WTC11 (cell line): ENCODE data around the gene ST3GAL5. TPM values are rescaled to one million over a fixed set of nuclear protein-coding genes. Genes with fewer than 3 reads are reported as not detected.

Experiments
- ATAC-seq: fragments of 200-7000 bp; cut with Tn5 transposase; 2 replicates; pipeline ENCODE4 v1.10.0; 2021; ENCODE audit warnings: mild to moderate bottlenecking, moderate library complexity
- CTCF ChIA-PET: fragments of 300-600 bp; sonication (Branson Sonifier 250); formaldehyde crosslinking; loops from one replicate; lab custom pipeline; 2021; ENCODE audit warnings: antibody characterized with exemption; lab: Charles Lee
- POLR2A ChIA-PET: fragments of 350-600 bp; sonication (Branson Sonifier 250); formaldehyde crosslinking; loops from one replicate; lab custom pipeline; 2021; ENCODE audit warnings: antibody characterized with exemption; lab: Charles Lee
- DNase-seq: peaks from one replicate; pipeline ENCODE4 v3.0.0; 2021; ENCODE audit warnings: low spot score
- H3K27ac Mint-ChIP-seq: 2 replicates; pipeline ENCODE4 v1.8.0; 2021; ENCODE audit warnings: mixed read lengths
- H3K27me3 Mint-ChIP-seq: 2 replicates; pipeline ENCODE4 v1.8.0; 2021; ENCODE audit warnings: low read depth, mild to moderate bottlenecking, moderate library complexity, mixed read lengths
- H3K36me3 Mint-ChIP-seq: 2 replicates; pipeline ENCODE4 v1.8.0; 2021; ENCODE audit warnings: mixed read lengths
- H3K4me1 Mint-ChIP-seq: 2 replicates; pipeline ENCODE4 v1.8.0; 2022; ENCODE audit warnings: mixed read lengths
- H3K4me3 Mint-ChIP-seq: 2 replicates; pipeline ENCODE4 v1.8.0; 2021; ENCODE audit warnings: mild to moderate bottlenecking, moderate library complexity, mixed read lengths
- H3K9me3 Mint-ChIP-seq: 2 replicates; pipeline ENCODE4 v1.8.0; 2021; ENCODE audit warnings: mixed read lengths
- ATF2 ChIP-seq: sonication (generic); formaldehyde crosslinking; IDR thresholded peaks from 2 replicates; pipeline ENCODE4 v1.8.1; 2022; ENCODE audit warnings: low read depth, missing genetic modification reagents, borderline replicate concordance
- CTCF ChIP-seq: fragments of 200-600 bp; IDR thresholded peaks from 2 replicates; pipeline ENCODE4 v1.8.0; 2022; ENCODE audit warnings: antibody characterized with exemption
- E2F5 ChIP-seq: sonication (generic); formaldehyde crosslinking; IDR thresholded peaks from 2 replicates; pipeline ENCODE4 v1.8.1; 2022; ENCODE audit warnings: mild to moderate bottlenecking, moderate library complexity, missing genetic modification reagents
- ELF4 ChIP-seq: sonication (generic); formaldehyde crosslinking; IDR thresholded peaks from 2 replicates; pipeline ENCODE4 v1.8.1; 2022; ENCODE audit warnings: low read depth, mild to moderate bottlenecking, moderate library complexity, missing genetic modification reagents
- ETV6 ChIP-seq: sonication (generic); formaldehyde crosslinking; IDR thresholded peaks from 2 replicates; pipeline ENCODE4 v1.8.1; 2022; ENCODE audit warnings: mild to moderate bottlenecking, missing genetic modification reagents
- IRF1 ChIP-seq: sonication (generic); formaldehyde crosslinking; IDR thresholded peaks from 2 replicates; pipeline ENCODE4 v1.8.0; 2023; ENCODE audit warnings: missing genetic modification reagents
- IRF2 ChIP-seq: sonication (generic); formaldehyde crosslinking; IDR thresholded peaks from 2 replicates; pipeline ENCODE4 v1.8.0; 2022; ENCODE audit warnings: low read depth, missing genetic modification reagents, borderline replicate concordance
- KAT7 ChIP-seq: sonication (generic); formaldehyde crosslinking; IDR thresholded peaks from 2 replicates; pipeline ENCODE4 v1.8.1; 2023; ENCODE audit warnings: missing genetic modification reagents, mild to moderate bottlenecking, borderline replicate concordance
- MAX ChIP-seq: sonication (generic); formaldehyde crosslinking; IDR thresholded peaks from 2 replicates; pipeline ENCODE4 v1.8.0; 2022; ENCODE audit warnings: mild to moderate bottlenecking, missing genetic modification reagents
- NR1H2 ChIP-seq: sonication (generic); formaldehyde crosslinking; IDR thresholded peaks from 2 replicates; pipeline ENCODE4 v1.9.0; 2021; ENCODE audit warnings: mild to moderate bottlenecking, moderate library complexity, missing genetic modification reagents
- NR2C2 ChIP-seq: sonication (generic); formaldehyde crosslinking; IDR thresholded peaks from 2 replicates; pipeline ENCODE4 v1.8.0; 2022; ENCODE audit warnings: mild to moderate bottlenecking, missing genetic modification reagents
- PRDM15 ChIP-seq: sonication (generic); formaldehyde crosslinking; IDR thresholded peaks from 2 replicates; pipeline ENCODE4 v1.8.0; 2022; ENCODE audit warnings: missing genetic modification reagents
- PREB ChIP-seq: sonication (generic); formaldehyde crosslinking; IDR thresholded peaks from 2 replicates; pipeline ENCODE4 v1.8.1; 2022; ENCODE audit warnings: mild to moderate bottlenecking, missing genetic modification reagents, moderate library complexity, borderline replicate concordance
- RELA ChIP-seq: sonication (generic); formaldehyde crosslinking; IDR thresholded peaks from 2 replicates; pipeline ENCODE4 v1.8.1; 2022; ENCODE audit warnings: missing genetic modification reagents, mild to moderate bottlenecking, borderline replicate concordance
- SOX15 ChIP-seq: fragments of 250-450 bp; sonication (Bioruptor Pico); IDR thresholded peaks from 2 replicates; pipeline ENCODE4 v1.9.0; 2021; ENCODE audit warnings: mild to moderate bottlenecking
- SP1 ChIP-seq: sonication (generic); formaldehyde crosslinking; conservative IDR thresholded peaks from 2 replicates; pipeline ENCODE4 v1.8.1; 2022; ENCODE audit warnings: missing genetic modification reagents
- ZNF138 ChIP-seq: sonication (generic); formaldehyde crosslinking; conservative IDR thresholded peaks from 2 replicates; pipeline ENCODE4 v1.8.1; 2022; ENCODE audit warnings: mild to moderate bottlenecking, moderate library complexity, missing genetic modification reagents
- ZNF219 ChIP-seq: sonication (generic); formaldehyde crosslinking; IDR thresholded peaks from 2 replicates; pipeline ENCODE4 v1.8.0; 2023; ENCODE audit warnings: missing genetic modification reagents, mild to moderate bottlenecking, borderline replicate concordance
- ZNF232 ChIP-seq: sonication (generic); formaldehyde crosslinking; IDR thresholded peaks from 2 replicates; pipeline ENCODE4 v1.8.0; 2022; ENCODE audit warnings: mild to moderate bottlenecking, missing genetic modification reagents
- ZNF317 ChIP-seq: sonication (generic); formaldehyde crosslinking; IDR thresholded peaks from 2 replicates; pipeline ENCODE4 v1.8.1; 2023; ENCODE audit warnings: low read depth, mild to moderate bottlenecking, moderate library complexity, missing genetic modification reagents, borderline replicate concordance
- total RNA-seq: library from RNA; stranded (reverse); gene quantifications from 3 replicates; pipeline ENCODE4 v1.2.3, GENCODE V29; 2021

Gene ST3GAL5
- total RNA-seq, 1 experiment from 2014 or later: 5.9 TPM

- TF ChIP-seq RELA (CRISPR knock-in tag): no peak
- TF ChIP-seq NR2C2: no peak
- no peak for TF ChIP-seq ZNF219 (CRISPR knock-in tag)
- TF ChIP-seq SOX15 (CRISPR knock-in tag): no peak
- TF ChIP-seq MAX (CRISPR knock-in tag): no peak
- no peak for TF ChIP-seq ETV6 (CRISPR knock-in tag)
- no peak for TF ChIP-seq SP1 (CRISPR knock-in tag)
- TF ChIP-seq ATF2 (CRISPR knock-in tag): no peak
- no peak for TF ChIP-seq PREB (CRISPR knock-in tag)
Observed at GRCh38 chr2:85899849-85900248, 11.1 kb upstream of the ST3GAL5 start (continued).

- DNase-seq (no peak), ATAC-seq (no peak)
- H3K27me3 Mint-ChIP-seq: no peaks in the 10 kb centered on the region; the same call in 1 of the 2 replicates
- POLR2A ChIA-PET: no interaction called here
- no peaks in the 10 kb centered on the region for H3K36me3 Mint-ChIP-seq
- H3K4me1 Mint-ChIP-seq: peaks cover 5% of the 10 kb centered on the region; the same call in 1 of the 2 replicates
- CTCF ChIA-PET: interaction anchor here (0.6 to 1.1 kb wide), 2 partner anchors 10 to 26 kb away, joined by 3 to 4 read pairs; no protein-coding TSS in a partner anchor
- TF ChIP-seq KAT7 (no peak), PRDM15 (CRISPR knock-in tag) (no peak), NR1H2 (no peak), E2F5 (CRISPR knock-in tag) (no peak), ZNF232 (no peak), ELF4 (no peak), IRF2 (CRISPR knock-in tag) (no peak)
- no peak overlapping the region for H3K4me3 Mint-ChIP-seq
- H3K9me3 Mint-ChIP-seq: peaks cover 13% of the 10 kb centered on the region
- H3K27ac Mint-ChIP-seq: no peak overlapping the region
Observed at GRCh38 chr2:85899284-85899683, 10.5 kb upstream of the ST3GAL5 start.

- DNase-seq: no peak
- Mint-ChIP-seq H3K9me3 (peaks cover 16% of the 10 kb centered on the region), H3K27me3 (no peaks in the 10 kb centered on the region; the same call in 1 of the 2 replicates), H3K27ac (no peak overlapping the region), H3K4me1 (peaks cover 5% of the 10 kb centered on the region; the same call in 1 of the 2 replicates), H3K4me3 (no peak overlapping the region), H3K36me3 (no peaks in the 10 kb centered on the region)
- ChIA-PET POLR2A (no interaction called here), CTCF (interaction anchor here (0.6 to 1.1 kb wide), 2 partner anchors 9 to 26 kb away, joined by 3 to 4 read pairs; no protein-coding TSS in a partner anchor)
- ATAC-seq: no peak
- no peak for TF ChIP-seq ZNF317
- no peak for TF ChIP-seq IRF1 (CRISPR knock-in tag)
- TF ChIP-seq ZNF232: no peak
- no peak for TF ChIP-seq PRDM15 (CRISPR knock-in tag)
- no peak for TF ChIP-seq ZNF138 (CRISPR knock-in tag)
- TF ChIP-seq CTCF: no peak
Observed at GRCh38 chr2:85898881-85899280, 10.1 kb upstream of the ST3GAL5 start.
